ENCODE results near the gene ARMS2.

DNA sequence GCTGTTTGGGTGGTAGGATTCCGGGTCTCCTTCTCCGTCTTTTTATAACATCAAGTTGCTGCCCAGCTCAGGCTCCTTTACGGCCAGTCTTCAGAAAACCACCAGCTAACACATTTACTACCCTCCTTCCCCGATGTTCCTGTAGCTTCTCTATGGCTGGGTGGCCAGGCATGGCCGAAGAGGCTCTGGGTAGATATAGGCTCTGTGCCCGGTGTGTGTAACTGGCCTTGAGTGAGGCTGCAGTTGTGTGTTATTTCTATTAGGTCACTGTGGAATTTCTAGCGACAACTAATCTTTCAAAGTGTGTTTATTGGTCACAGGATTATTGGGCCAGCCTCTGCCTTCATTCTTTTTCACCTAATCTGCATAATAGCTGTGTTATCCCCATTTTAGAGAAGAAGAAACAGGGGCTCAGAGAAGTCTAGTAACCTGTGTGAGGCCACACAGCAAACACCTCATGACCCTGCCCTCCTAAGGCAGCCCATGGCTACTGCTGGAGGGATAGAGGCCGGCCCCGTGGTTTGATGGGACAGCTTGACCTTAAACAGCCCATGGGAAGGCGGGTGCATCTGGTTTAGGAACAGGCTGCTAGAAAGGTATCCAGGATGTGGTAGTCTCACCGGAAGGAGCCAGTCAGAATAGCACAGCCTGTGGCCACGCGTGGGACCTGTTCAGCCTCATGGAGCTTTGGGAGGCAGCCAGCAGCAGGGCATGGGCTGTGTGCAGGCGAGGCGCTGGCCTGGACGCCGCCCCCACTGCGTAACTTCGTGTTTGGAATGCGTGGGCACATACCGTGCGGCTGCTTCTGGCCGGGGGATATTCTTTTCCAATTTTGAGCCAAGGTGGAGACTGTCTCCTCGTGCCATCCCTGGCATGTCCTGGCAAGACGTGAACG is 36.6 kb downstream of the ARMS2 start:
- TF ChIP-seq, protein P1, sequence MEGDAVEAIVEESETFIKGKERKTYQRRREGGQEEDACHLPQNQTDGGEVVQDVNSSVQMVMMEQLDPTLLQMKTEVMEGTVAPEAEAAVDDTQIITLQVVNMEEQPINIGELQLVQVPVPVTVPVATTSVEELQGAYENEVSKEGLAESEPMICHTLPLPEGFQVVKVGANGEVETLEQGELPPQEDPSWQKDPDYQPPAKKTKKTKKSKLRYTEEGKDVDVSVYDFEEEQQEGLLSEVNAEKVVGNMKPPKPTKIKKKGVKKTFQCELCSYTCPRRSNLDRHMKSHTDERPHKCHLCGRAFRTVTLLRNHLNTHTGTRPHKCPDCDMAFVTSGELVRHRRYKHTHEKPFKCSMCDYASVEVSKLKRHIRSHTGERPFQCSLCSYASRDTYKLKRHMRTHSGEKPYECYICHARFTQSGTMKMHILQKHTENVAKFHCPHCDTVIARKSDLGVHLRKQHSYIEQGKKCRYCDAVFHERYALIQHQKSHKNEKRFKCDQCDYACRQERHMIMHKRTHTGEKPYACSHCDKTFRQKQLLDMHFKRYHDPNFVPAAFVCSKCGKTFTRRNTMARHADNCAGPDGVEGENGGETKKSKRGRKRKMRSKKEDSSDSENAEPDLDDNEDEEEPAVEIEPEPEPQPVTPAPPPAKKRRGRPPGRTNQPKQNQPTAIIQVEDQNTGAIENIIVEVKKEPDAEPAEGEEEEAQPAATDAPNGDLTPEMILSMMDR (IDR thresholded peaks at IDR 0.05; ENCODE audit: low read depth, low read length), result no peak
- no peak for TF ChIP-seq EZH2phosphoT487 (IDR thresholded peaks at IDR 0.05; ENCODE audit: low read depth)

Data from OCI-LY3 (cell line).